SK-N-SH (cell line): ENCODE results near the gene TRMU. TPM values are rescaled to one million over a fixed set of nuclear protein-coding genes. Genes with fewer than 3 reads are reported as not detected.

Experiments
- CTCF ChIA-PET: fragments of 300-600, 350-600 bp; formaldehyde crosslinking; extraction: SDS; loops from one replicate; lab custom pipeline; 2021; lab: Yijun Ruan, JAX
- POLR2A ChIA-PET: fragments of 350-600 bp; sonication (Branson Sonifier 250); formaldehyde crosslinking; extraction: SDS; loops from one replicate; lab custom pipeline; 2020; ENCODE audit warnings: antibody characterized with exemption, inconsistent platforms; lab: Yijun Ruan, JAX
- DNase-seq: peaks from one replicate; pipeline ENCODE4 v3.0.0; 2012
- H2AFZ ChIP-seq: fragments of 200-600 bp; sonication (generic); 2 replicates; pipeline ENCODE4 v1.8.1; 2016; ENCODE audit warnings: antibody characterized with exemption, mild to moderate bottlenecking, low read depth
- H3F3A ChIP-seq: fragments of 200-600 bp; sonication (generic); replicated peaks from 2 replicates; pipeline ENCODE3; 2016; ENCODE audit warnings: antibody characterized with exemption, mild to moderate bottlenecking; ENCODE audit not compliant: insufficient read depth
- H3K27ac ChIP-seq, 2 experiments: fragments of 200-500 bp in 1 of 2; fragments of 200-600 bp in 1 of 2; sonication (Bioruptor generic) in 1 of 2; sonication (generic), shearing (Covaris generic) in 1 of 2; 2 replicates each; pipeline versions ENCODE4 v1.5.1 to v1.6.1; 2014 to 2016; ENCODE audit warnings: low read depth in 2 of 2, inconsistent platforms in 1 of 2, low read length in 1 of 2, mild to moderate bottlenecking in 1 of 2, mixed read lengths in 1 of 2
- H3K27me3 ChIP-seq: fragments of 200-600 bp; sonication (generic), shearing (Covaris generic); 2 replicates; pipeline ENCODE4 v1.6.1; 2016; ENCODE audit warnings: mixed run types; ENCODE audit not compliant: insufficient read depth
- H3K36me3 ChIP-seq, 2 experiments: fragments of 200-500 bp in 1 of 2; fragments of 200-600 bp in 1 of 2; sonication (Bioruptor generic) in 1 of 2; sonication (generic) in 1 of 2; replicated peaks in 1 of 2; 2 replicates each; pipeline versions ENCODE3 to v1.5.1; 2014 to 2016; ENCODE audit warnings: low read length in 1 of 2, mild to moderate bottlenecking in 1 of 2; ENCODE audit not compliant: insufficient read depth in 2 of 2, control insufficient read depth in 1 of 2
- H3K4me1 ChIP-seq, 2 experiments: fragments of 200-500 bp in 1 of 2; fragments of 200-600 bp in 1 of 2; sonication (Bioruptor generic) in 1 of 2; sonication (generic), shearing (Covaris generic) in 1 of 2; 2 replicates each; pipeline versions ENCODE4 v1.5.1 to v1.6.1; 2014 to 2016; ENCODE audit warnings: low read depth in 1 of 2, low read length in 1 of 2, mixed run types in 1 of 2; ENCODE audit not compliant: insufficient read depth in 2 of 2, control insufficient read depth in 1 of 2
- H3K4me2 ChIP-seq: fragments of 200-600 bp; sonication (generic), shearing (Covaris generic); 2 replicates; pipeline ENCODE4 v1.6.1; 2017; ENCODE audit warnings: mixed run types
- H3K4me3 ChIP-seq, 2 experiments: fragments of 200-500 bp in 1 of 2; fragments of 200-600 bp in 1 of 2; sonication (Bioruptor generic) in 1 of 2; sonication (generic), shearing (Covaris generic) in 1 of 2; 2 replicates each; pipeline versions ENCODE4 v1.5.1 to v1.8.1; 2014 to 2016; ENCODE audit warnings: low read depth in 2 of 2, inconsistent platforms in 1 of 2, low read length in 1 of 2, mild to moderate bottlenecking in 1 of 2, mixed read lengths in 1 of 2, moderate library complexity in 1 of 2
- H3K79me2 ChIP-seq: fragments of 200-600 bp; sonication (generic); 2 replicates; pipeline ENCODE4 v1.8.1; 2017; ENCODE audit warnings: mild to moderate bottlenecking; ENCODE audit not compliant: insufficient read depth
- H3K9ac ChIP-seq: fragments of 200-600 bp; sonication (generic); 2 replicates; pipeline ENCODE4 v1.6.1; 2017; ENCODE audit warnings: mixed run types
- H3K9me2 ChIP-seq: fragments of 200-600 bp; sonication (generic); 2 replicates; pipeline ENCODE4 v1.6.1; 2017; ENCODE audit warnings: mixed run types
- H3K9me3 ChIP-seq: fragments of 200-600 bp; sonication (generic); 2 replicates; pipeline ENCODE4 v1.6.1; 2017; ENCODE audit warnings: mixed run types, mild to moderate bottlenecking, moderate library complexity
- H4K20me1 ChIP-seq: fragments of 200-600 bp; sonication (generic); 2 replicates; pipeline ENCODE4 v1.6.1; 2017; ENCODE audit warnings: mild to moderate bottlenecking, mixed run types; ENCODE audit not compliant: insufficient read depth
- CHD2 ChIP-seq: fragments of 150-350 bp; IDR thresholded peaks from 2 replicates; pipeline ENCODE4 v1.6.1; 2018; ENCODE audit warnings: low read length; ENCODE audit not compliant: partially characterized antibody
- ELF1 ChIP-seq: IDR thresholded peaks from 2 replicates; pipeline ENCODE4 v1.4.0; 2012
- FOXM1 ChIP-seq: IDR thresholded peaks from 2 replicates; pipeline ENCODE4 v1.4.0; 2012; ENCODE audit warnings: low read depth, mild to moderate bottlenecking
- GABPA ChIP-seq: IDR thresholded peaks from 2 replicates; pipeline ENCODE4 v1.4.0; 2012; ENCODE audit warnings: low read depth, mild to moderate bottlenecking
- MXI1 ChIP-seq: IDR thresholded peaks from 2 replicates; pipeline ENCODE4 v1.6.1; 2012; ENCODE audit warnings: mild to moderate bottlenecking, low read depth, low read length, improper control_type of control experiment
- NRF1 ChIP-seq: IDR thresholded peaks from 2 replicates; pipeline ENCODE4 v1.6.1; 2012; ENCODE audit warnings: low read depth, mild to moderate bottlenecking, low read length
- RAD21 ChIP-seq: IDR thresholded peaks from 2 replicates; pipeline ENCODE4 v1.6.1; 2012; ENCODE audit warnings: mild to moderate bottlenecking, low read length
- SIN3A ChIP-seq: IDR thresholded peaks from 2 replicates; pipeline ENCODE4 v1.6.1; 2012; ENCODE audit warnings: low read depth, mild to moderate bottlenecking, low read length, moderate library complexity, borderline replicate concordance
- SMC3 ChIP-seq: IDR thresholded peaks from 2 replicates; pipeline ENCODE4 v1.6.1; 2012; ENCODE audit warnings: low read depth, low read length, improper control_type of control experiment
- YY1 ChIP-seq: IDR thresholded peaks from 2 replicates; pipeline ENCODE4 v1.4.0; 2012; ENCODE audit warnings: low read depth, mild to moderate bottlenecking
- WGBS: methylation state at CpG from one replicate; pipeline ENCODE4 v1.1.6; 2017; ENCODE audit warnings: low lambda C conversion rate; 5-methylcytosine and 5-hydroxymethylcytosine counted together
- polyA plus RNA-seq, 3 experiments: library from polyadenylated mRNA; depleted of rRNA; stranded (reverse); fragments of >200 nt; gene quantifications; 2 replicates each; pipeline ENCODE4 v1.2.3, GENCODE V29; 2012
- TF ChIP-seq, protein P1 (sequence below): IDR thresholded peaks from 2 replicates; pipeline ENCODE4; 2012
- TF ChIP-seq, protein P2 (sequence below): IDR thresholded peaks from 2 replicates; pipeline ENCODE4 v1.4.0; 2012; ENCODE audit warnings: low read depth, borderline replicate concordance
- TF ChIP-seq, protein P3 (sequence below): fragments of 150-350 bp; IDR thresholded peaks from 2 replicates; pipeline ENCODE4 v1.6.1; 2017; ENCODE audit warnings: antibody characterized with exemption, low read length, low read depth, borderline replicate concordance

Gene TRMU
- polyA plus RNA-seq, 1 of the 3 experiments (the other 2 are of a cell fraction), result 47.1 TPM

DNA sequence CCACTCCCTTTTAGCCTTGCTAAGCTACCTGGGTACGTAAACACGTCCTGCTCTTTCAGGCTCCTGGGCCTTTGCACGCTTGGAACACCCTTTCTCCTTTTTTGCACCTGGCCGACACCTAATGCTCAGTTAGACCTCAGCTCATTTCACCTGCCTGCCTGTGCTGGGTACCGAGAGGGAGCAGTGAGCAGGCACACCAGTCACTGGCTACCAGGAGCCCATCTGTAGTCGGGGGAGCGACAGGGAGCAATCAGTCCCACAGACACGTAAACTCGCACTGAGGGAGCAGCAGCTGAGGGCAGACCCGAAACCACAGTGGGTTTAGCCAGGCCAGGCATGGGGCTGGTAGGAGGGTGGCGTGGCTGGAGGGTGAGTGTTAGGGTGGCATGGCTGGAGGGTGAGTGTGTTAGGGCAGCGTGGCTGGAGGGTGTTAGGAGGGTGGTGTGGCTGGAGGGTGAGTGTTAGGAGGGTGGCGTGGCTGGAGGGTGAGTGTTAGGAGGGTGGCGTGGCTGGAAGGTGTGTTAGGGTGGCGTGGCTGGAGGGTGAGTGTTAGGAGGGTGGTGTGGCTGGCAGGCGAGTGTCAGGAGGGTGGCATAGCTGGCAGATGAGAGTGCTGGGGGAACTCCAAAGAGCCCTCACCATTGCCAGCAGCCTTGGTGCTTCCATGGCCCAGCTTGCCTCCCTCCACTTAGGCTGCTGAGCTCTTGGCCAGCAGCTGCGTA, 45.2 kb upstream of the TRMU start:
- H3K9me2 ChIP-seq, result no peaks in the 10 kb centered on the region

DNA sequence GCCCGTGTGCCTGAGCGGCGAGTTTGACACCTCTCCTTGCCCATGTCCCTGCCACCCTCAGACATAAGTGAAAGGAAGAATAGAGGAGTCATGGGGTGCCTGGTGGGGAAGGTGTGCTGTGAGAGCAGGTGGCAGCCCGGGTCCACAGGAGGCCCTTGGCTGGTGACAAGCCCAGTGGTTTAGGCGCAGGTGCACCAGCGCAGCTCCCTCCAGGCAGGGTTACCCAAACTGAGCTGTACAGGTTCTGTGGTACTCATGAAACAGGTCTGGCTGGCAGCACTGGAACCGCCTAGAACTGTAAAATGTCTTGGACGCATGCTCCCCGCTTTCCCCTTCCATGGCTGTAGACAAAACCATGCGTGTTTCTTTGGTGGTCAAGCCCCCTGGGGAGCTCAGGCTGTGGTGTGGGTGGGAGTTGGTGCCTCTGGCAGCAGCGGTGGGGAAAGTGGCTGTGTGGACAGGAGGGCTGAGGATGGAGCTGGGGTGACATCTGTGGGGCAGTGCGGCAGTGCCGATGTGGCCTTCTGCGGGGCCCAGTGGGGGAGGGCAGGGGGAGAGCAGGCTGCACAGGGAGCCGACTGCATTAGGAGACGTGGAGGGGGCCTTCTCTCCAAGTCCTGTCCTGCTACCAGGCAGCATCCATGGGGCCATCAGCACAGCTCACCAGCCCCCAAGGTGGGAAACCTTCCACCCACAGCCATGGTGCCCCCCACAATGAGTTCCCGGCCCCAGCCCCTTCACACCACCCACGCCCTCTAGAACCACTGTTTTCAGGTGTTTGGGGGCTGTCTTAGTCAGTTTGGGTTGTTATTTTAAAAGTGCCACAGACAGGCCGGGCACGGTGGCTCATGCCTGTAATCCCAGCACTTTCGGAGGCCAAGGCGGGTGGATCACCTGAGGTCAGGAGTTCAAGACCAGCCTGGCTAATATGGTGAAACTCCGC, 44.4 kb upstream of the TRMU start:
- no peak for TF ChIP-seq FOXM1
- no peak for TF ChIP-seq ELF1
- TF ChIP-seq, protein P1, sequence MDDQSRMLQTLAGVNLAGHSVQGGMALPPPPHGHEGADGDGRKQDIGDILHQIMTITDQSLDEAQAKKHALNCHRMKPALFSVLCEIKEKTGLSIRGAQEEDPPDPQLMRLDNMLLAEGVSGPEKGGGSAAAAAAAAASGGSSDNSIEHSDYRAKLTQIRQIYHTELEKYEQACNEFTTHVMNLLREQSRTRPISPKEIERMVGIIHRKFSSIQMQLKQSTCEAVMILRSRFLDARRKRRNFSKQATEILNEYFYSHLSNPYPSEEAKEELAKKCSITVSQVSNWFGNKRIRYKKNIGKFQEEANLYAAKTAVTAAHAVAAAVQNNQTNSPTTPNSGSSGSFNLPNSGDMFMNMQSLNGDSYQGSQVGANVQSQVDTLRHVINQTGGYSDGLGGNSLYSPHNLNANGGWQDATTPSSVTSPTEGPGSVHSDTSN, result no peak
- TF ChIP-seq, protein P2, sequence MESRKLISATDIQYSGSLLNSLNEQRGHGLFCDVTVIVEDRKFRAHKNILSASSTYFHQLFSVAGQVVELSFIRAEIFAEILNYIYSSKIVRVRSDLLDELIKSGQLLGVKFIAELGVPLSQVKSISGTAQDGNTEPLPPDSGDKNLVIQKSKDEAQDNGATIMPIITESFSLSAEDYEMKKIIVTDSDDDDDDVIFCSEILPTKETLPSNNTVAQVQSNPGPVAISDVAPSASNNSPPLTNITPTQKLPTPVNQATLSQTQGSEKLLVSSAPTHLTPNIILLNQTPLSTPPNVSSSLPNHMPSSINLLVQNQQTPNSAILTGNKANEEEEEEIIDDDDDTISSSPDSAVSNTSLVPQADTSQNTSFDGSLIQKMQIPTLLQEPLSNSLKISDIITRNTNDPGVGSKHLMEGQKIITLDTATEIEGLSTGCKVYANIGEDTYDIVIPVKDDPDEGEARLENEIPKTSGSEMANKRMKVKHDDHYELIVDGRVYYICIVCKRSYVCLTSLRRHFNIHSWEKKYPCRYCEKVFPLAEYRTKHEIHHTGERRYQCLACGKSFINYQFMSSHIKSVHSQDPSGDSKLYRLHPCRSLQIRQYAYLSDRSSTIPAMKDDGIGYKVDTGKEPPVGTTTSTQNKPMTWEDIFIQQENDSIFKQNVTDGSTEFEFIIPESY, result no peak
- no peak for TF ChIP-seq YY1
- no peak for TF ChIP-seq SMC3
- no peak for TF ChIP-seq CHD2
- no peak for TF ChIP-seq SIN3A
- no peak for TF ChIP-seq RAD21

More for the DNA sequence above, 45.2 kb upstream of the TRMU start:
- no peak overlapping the region for H3K27ac ChIP-seq
- DNase-seq, result no peak
- WGBS, result 98% methylated on average over 17 of the region's 17 CpGs
- peaks cover 0 to under 1% of the 10 kb centered on the region in 2 experiments; a peak in 1 of 4 replicates for H3K4me1 ChIP-seq
- peaks cover 9 to 22% of the 10 kb centered on the region in 2 experiments for H3K36me3 ChIP-seq
- no peak overlapping the region for H2AFZ ChIP-seq
- no peak overlapping the region for H3K4me2 ChIP-seq
- H3K79me2 ChIP-seq, result no peaks in the 10 kb centered on the region
- H3K9ac ChIP-seq, result no peak overlapping the region
- TF ChIP-seq MXI1 (no peak), SIN3A (no peak), YY1 (no peak), GABPA (no peak), NRF1 (no peak)
- TF ChIP-seq, protein P3, sequence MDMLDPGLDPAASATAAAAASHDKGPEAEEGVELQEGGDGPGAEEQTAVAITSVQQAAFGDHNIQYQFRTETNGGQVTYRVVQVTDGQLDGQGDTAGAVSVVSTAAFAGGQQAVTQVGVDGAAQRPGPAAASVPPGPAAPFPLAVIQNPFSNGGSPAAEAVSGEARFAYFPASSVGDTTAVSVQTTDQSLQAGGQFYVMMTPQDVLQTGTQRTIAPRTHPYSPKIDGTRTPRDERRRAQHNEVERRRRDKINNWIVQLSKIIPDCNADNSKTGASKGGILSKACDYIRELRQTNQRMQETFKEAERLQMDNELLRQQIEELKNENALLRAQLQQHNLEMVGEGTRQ, result no peak
- H3K27me3 ChIP-seq, result no peaks in the 10 kb centered on the region
- H3F3A ChIP-seq, result peaks cover 4% of the 10 kb centered on the region
- no peaks in the 10 kb centered on the region for H4K20me1 ChIP-seq
- H3K9me3 ChIP-seq, result no peaks in the 10 kb centered on the region
- ChIA-PET CTCF (interaction anchor here (1.0 kb wide), 1 partner anchor 168 kb away, joined by 5 read pairs; no protein-coding TSS in a partner anchor), POLR2A (interaction anchor here (1.1 to 1.5 kb wide), 3 partner anchors 9 to 141 kb away, joined by 3 to 5 read pairs (median 3); partner anchors contain the start of gene CDPF1)
- H3K4me3 ChIP-seq, result no peak overlapping the region

More for the DNA sequence above, 44.4 kb upstream of the TRMU start:
- no peak overlapping the region for H3K9ac ChIP-seq
- H3K79me2 ChIP-seq, result no peaks in the 10 kb centered on the region
- H3F3A ChIP-seq, result peaks cover 4% of the 10 kb centered on the region
- ChIA-PET CTCF (interaction anchor here (0.9 to 1.0 kb wide), 2 partner anchors 168 to 169 kb away, joined by 3 to 5 read pairs; no protein-coding TSS in a partner anchor), POLR2A (interaction anchor here (1.1 to 1.5 kb wide), 3 partner anchors 10 to 142 kb away, joined by 3 to 5 read pairs (median 3); partner anchors contain the start of gene CDPF1)
- WGBS, result 97% methylated on average over 14 of the region's 23 CpGs
- H3K4me2 ChIP-seq, result no peak overlapping the region
- no peaks in the 10 kb centered on the region for H3K27me3 ChIP-seq
- peaks cover 9 to 22% of the 10 kb centered on the region in 2 experiments for H3K36me3 ChIP-seq
- no peak overlapping the region for H3K27ac ChIP-seq
- no peaks in the 10 kb centered on the region for H3K9me3 ChIP-seq
- peaks cover 3 to 8% of the 10 kb centered on the region in 2 experiments; a peak in 2 of 4 replicates for H3K4me1 ChIP-seq
- DNase-seq, result no peak
- no peak overlapping the region for H3K4me3 ChIP-seq
- no peak overlapping the region for H2AFZ ChIP-seq
- no peaks in the 10 kb centered on the region for H4K20me1 ChIP-seq
- no peaks in the 10 kb centered on the region for H3K9me2 ChIP-seq
